ENCODE results near the gene QDPR.

DNA sequence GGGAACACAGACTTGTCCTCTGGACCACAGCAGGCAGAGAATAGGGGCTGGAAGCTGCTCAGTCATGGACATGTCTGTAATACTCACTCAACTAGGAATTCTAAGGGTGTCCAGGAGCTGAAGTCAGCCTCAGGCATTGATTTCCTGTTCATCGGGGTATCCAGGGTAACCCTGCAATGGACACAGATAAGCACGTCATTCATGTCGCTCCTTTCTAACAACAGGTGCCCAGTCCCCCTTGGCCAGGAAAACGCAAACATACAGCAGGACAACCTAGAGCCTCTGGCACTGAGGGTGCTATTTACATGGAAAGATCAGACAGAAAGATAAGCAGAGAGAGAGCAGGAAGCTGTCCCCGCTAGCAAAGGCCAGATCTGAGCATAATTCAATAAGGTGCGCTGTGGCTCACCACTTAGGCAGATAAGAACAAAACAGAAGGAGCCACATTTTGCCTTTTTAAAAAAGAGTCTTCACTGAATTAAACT, 21.3 kb downstream of the QDPR start:
- TF ChIP-seq POLR2A (IDR thresholded peaks at IDR 0.05), result no peak
- TF ChIP-seq CTCF (IDR thresholded peaks at IDR 0.05), result no peak
